Right kidney (tissue), 9 donors: Measurements from ENCODE around the gene KRT23.
A peak's percentile ranks its signal among the peaks of the same experiment; 100 is the strongest.

Source experiments
- DNase-seq: peaks from one replicate; pipeline ENCODE4 v3.0.0-alpha.2; 2016
- long read RNA-seq, 8 donors: transcript quantifications; one replicate each; lab custom pipeline, GENCODE V29; 2026

Gene KRT23
- long read RNA-seq, donor 1: 0 reads
- long read RNA-seq, donor 2, partial matches to known transcripts: 0 of 1 reads
- long read RNA-seq, donor 2, other reads (novel, unspliced or antisense): 0 of 1 reads
- long read RNA-seq, donor 3: 0 reads
- long read RNA-seq, donor 4: 0 reads
- long read RNA-seq, donor 5: 0 reads
- long read RNA-seq, donor 6: 0 reads
- long read RNA-seq, donor 7: 0 reads
- long read RNA-seq, donor 8: 0 reads

- no peak for DNase-seq
These were observed at the start of gene KRT23 for GRCh38 chr17:40937384-40937819. TSS of gene KRT23 (minus strand) at chr17:40937646. CDS start at chr17:40936603, 1,043 bp downstream.

GRCh38 chr17:40986920-40987319 lies 49.5 kb upstream of the KRT23 start:
- no peak for DNase-seq

- no peak for DNase-seq
These were observed 46.8 kb upstream of the KRT23 start, which contains the start of gene KRT40 for GRCh38 chr17:40984226-40984625. TSS of gene KRT40 (minus strand) at chr17:40984326. CDS start at chr17:40984273, 53 bp downstream.

GRCh38 chr17:40981115-40981514 lies 43.7 kb upstream of the KRT23 start:
- DNase-seq: no peak

- peak; percentile 22 for DNase-seq
These were observed 43.1 kb upstream of the KRT23 start for GRCh38 chr17:40980596-40980995.

- DNase-seq: no peak
These were observed 42.7 kb upstream of the KRT23 start for GRCh38 chr17:40980117-40980516.

GRCh38 chr17:40978575-40979151 lies 41.2 kb upstream of the KRT23 start:
- DNase-seq: no peak

GRCh38 chr17:40975516-40975915 lies 38.1 kb upstream of the KRT23 start:
- DNase-seq: no peak

GRCh38 chr17:40974366-40974765 lies 36.9 kb upstream of the KRT23 start:
- no peak for DNase-seq

- DNase-seq: no peak
These were observed 30.1 kb upstream of the KRT23 start for GRCh38 chr17:40967582-40967981.

- no peak for DNase-seq
These were observed 29.4 kb upstream of the KRT23 start, which contains the start of gene KRT39 for GRCh38 chr17:40966848-40967247. TSS of gene KRT39 (minus strand) at chr17:40966948. CDS start at chr17:40966856, 92 bp downstream.

GRCh38 chr17:40963838-40964237 lies 26.4 kb upstream of the KRT23 start:
- DNase-seq: no peak

- no peak for DNase-seq
These were observed 24.7 kb upstream of the KRT23 start for GRCh38 chr17:40962059-40962561.

- DNase-seq: no peak
These were observed 24.1 kb upstream of the KRT23 start for GRCh38 chr17:40961591-40961990.

- no peak for DNase-seq
These were observed 22.7 kb upstream of the KRT23 start for GRCh38 chr17:40960144-40960543.

GRCh38 chr17:40958086-40958953 lies 20.9 kb upstream of the KRT23 start:
- no peak for DNase-seq

- DNase-seq: no peak
These were observed 19.2 kb upstream of the KRT23 start for GRCh38 chr17:40956401-40957254.

- DNase-seq: no peak
These were observed 16.4 kb upstream of the KRT23 start for GRCh38 chr17:40953881-40954280.

GRCh38 chr17:40952661-40953060 lies 15.2 kb upstream of the KRT23 start:
- DNase-seq: no peak

GRCh38 chr17:40952154-40952553 lies 14.7 kb upstream of the KRT23 start:
- DNase-seq: no peak

- no peak for DNase-seq
These were observed 13.7 kb upstream of the KRT23 start for GRCh38 chr17:40951011-40951622.
